Right forelimb (tissue), 1 donor: Measurements from ENCODE around the gene STXBP1.
"Not testable (repeated sequence)": the region's sequence is repeated elsewhere in the genome, so short reads cannot be mapped to it uniquely, and the experiment has no call there.

Experiments used
- DNase-seq: peaks from one replicate; pipeline ENCODE4 v3.0.0-alpha.2; 2018

STXBP1 gene

DNA sequence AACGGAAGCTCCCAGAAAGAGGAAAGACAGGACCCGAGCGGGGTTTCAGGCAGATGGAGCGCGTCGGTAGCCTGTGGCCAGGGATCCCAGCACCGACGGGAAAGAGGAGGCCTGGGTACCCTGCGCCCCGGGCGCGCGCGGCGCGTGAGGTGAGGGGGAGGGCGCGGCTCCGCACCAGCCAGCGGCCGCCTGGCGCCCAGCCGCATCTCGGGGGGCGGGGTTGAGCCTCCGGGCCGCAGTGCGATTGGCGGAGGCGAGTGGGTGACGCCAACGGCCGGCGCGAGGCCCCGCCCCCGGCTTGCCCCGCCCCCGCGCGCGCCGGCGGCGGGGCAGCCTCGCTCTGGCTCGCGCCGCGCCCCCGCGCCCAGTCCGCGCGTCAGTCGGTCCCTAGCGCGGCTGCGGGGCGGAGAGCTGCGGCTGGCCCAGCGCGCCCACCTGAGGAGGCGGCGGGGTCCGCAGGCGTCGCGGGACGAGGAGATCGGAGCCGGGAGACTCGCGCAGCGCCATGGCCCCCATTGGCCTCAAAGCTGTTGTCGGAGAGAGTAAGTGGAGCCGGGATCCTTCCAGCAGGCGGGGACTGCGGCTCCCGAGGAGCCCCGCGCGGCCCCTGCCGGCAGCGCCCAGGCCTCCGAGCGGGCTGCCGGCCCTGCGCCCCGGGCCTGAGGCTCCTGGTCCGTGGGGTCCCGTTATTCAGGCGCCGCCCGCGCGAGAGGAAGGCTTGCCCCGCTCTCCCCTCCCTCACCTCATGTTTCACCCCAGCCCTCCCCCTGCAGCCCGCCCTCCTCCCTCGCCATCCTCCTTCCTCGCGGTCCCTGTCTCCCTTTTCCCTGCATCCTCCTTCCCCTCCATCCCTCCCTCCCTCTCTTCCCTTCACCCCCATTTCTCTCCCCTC, at the start of gene STXBP1:
STXBP1 (plus strand) TSS at position 379 of the 892 bp plus-strand sequence; CDS start at position 506, 127 bp downstream.
- peak; percentile 94 for DNase-seq

DNA sequence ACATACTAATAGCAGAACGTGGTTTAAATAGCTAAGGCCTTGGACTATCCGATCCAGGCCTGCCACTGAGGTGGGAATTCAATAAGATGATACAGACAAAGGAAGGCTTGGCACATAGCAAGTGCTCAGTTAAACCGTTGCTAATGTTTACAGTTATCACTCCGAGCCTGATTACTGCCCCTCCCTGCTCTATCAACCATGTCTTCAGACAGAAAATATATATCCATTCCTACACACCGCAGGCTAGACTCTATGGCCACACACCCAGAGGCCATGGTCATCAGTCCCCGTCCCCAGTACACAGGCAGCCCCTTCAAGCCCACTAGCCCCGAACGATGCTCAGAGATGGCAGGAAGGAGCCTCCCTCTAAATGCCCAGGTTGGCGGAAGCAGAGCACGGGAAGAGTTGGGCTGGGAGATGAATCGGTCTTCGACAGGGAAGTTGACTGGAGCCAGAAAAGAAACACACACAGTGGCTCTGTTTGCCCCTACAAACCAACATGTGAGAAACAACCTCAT, 49.7 kb upstream of the STXBP1 start:
- DNase-seq: no peak

DNA sequence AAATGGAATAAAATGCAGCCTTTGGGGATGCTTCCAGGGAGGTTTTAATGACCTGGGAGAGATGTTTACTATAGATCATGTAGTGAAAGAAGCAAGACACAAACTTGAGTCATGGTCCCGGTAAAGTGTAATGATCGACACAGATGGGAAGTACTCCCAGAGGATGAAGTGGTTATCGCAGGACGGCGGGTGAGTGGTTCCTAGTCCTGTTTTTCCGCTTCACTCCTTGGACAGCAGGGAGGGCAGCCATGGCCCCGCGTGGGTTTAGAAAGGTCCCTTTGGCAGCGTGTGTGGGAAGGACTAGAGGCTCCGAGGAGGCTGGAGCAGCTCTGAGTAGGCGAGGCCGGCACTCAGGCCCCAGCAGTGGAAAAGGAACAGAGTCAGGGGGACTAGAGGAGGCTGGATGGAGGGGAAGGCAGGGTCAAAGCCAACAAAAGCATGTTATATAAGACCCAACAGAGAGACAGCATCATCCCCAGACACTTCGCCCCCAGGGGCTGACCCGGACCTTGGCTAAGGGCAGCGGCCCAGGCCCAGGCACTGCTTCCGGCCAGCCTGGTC, 49.2 kb upstream of the STXBP1 start:
- DNase-seq: no peak

DNA sequence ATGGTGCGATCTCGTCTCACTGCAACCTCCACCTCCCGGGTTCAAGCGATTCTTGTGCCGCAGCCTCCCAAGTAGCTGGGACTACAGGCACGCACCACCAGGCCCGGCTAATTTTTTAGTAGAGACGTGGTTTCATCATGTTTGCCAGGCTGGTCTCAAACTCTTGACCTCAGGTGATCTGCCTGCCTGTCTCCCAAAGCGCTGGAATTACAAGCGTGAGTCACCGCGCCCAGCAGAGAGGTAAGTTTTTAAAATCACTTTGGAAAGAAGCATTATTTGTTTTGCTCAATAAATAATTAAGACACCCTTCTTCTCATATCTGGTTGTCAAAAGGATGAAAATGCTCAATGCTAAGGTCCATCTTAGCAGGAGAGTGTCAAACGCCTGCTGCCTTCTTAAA, 48.5 kb upstream of the STXBP1 start:
- DNase-seq: no peak

DNA sequence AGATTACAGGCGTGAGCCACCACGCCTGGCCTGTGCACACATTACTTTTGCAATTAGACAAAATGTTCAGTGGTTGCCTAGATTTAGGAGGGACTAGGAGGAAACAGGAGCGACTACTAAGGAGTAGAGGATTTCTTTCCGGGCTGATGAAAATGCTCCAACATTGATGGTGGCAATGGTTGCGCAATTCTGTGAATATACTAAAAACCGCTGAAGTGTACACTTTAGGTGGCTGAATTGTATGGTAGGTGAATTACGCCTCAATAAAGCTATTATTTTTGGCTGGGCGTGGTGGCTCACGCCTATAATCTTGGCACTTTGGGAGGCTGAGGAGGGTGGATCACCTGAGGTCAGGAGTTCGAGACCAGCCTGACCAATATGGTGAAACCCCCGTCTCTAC, 46.8 kb upstream of the STXBP1 start:
- no peak for DNase-seq

DNA sequence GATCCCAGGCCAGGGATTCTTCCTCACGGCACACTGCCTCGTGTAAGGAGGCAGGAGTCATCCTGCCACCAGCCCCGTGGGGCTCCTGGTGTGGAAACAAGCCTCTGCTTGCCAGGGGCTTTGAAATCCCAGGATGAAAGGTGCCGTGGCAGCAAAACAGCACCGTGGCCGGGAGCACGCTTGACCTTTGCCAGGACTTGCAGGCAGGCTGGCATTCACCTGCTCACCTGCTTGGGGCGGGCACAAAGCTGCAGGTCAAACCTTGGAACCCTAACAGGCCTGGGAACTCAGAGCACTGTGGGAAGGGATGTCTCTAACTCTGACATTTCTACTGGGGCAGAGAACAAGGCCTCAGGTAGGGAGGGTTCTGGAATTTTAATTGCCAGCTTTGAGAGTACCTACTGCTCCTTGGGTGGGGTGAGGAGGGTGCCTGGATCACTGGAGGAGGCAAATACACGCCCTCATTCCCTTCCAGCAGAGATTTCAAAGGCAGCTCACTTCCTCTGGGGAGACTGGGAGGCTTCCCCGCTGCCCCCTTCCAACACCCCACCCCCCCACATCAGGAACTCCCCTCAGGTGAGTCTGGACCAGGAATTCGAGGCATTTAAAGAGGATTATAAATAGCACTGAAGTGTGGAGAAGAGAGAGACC, 45.6 kb upstream of the STXBP1 start:
- DNase-seq: no peak

DNA sequence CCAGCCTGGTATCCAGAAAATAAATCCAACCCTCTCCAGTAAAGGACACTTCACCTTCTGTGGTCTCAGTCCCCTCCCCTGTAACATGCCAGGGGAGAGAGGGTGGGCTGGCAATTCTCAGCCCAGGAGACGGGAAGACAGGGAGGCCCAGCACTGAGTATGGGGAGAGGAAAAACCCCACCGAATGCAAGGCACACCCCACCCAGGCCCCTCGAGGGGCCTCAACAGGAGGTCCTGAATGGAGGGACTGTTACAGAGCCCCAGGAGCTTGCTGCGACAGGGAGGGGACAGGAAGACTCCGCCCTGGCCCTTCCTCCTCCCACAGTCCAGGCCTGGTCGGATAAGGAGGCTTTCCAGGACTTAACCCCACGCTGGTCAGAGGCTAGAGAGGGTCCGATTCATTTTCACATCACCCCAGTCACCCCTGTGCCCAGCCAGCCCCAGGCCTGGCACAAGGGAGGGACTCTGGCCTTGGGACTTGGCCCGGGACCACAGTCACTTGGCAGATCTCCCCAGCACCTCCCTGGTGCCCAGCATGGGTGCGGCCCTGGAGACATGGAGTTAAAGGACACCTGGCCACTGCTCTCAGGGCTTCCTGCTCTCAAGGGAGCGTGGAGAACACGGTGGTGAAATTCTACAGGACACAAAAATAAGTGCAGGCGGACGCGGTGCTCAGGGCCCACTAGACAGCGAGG, 44.9 kb upstream of the STXBP1 start:
- peak; percentile 66 for DNase-seq

DNA sequence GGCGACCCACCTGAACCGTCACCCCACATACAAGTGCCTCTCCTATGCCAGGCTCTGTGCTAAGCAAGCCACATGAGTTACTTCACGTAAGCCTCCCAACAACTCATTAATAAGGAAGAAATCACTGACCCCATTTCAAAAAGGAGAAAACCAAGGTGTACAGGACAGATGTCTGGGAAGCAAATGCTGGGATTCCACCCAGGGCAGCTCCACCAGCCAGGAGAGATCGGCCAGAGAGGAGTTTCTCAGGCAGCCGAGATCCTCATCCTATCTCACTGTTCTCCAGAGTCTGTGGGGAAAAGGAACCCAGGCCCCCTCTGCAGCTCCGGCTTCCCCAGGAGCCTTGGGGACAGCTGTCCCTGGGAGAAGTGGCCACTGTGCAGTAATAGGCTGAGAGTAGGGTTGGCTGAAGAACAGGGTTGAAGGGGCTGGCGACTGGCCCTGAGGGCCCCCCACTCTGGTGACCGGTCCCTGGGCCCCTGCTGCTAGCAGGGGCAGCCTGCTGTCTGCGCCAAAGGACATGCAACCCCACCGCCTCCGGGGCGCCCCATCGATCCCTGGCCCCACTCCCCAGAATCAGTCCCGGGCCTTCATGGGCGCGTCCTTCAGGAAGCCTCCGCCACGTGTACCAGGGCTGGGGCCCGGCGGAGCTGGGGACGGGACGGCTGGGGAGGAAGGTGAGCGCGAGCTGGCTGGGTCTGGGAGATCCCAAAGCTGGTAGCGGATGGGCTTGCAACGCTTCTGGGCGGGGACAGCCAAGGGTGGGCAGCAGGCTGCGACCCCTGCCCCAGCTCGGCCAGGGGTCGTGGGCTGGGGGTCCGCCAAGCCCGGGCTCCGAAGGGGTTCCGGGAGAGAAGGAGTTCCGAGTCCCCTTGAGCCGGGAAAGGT, 44.1 kb upstream of the STXBP1 start:
- peak; percentile 56 for DNase-seq

DNA sequence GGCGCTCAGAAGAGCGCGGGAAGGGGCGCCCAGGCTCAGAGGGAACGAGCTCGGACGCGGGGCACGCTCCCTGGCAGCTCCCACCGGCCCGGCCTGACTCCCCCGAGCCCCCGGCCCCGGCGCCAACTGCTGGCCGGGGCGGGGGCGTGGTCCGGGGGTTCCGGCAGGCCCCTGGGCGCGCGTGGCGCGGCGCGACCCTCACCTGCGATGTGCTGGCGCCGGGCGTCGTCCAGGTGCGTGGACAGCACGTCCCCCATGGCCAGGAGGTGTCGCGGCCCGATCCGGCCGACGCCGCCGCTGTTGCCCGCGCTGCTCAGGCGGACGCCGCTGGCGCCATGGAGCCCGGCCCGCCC, 43.5 kb upstream of the STXBP1 start:
- no peak for DNase-seq

DNA sequence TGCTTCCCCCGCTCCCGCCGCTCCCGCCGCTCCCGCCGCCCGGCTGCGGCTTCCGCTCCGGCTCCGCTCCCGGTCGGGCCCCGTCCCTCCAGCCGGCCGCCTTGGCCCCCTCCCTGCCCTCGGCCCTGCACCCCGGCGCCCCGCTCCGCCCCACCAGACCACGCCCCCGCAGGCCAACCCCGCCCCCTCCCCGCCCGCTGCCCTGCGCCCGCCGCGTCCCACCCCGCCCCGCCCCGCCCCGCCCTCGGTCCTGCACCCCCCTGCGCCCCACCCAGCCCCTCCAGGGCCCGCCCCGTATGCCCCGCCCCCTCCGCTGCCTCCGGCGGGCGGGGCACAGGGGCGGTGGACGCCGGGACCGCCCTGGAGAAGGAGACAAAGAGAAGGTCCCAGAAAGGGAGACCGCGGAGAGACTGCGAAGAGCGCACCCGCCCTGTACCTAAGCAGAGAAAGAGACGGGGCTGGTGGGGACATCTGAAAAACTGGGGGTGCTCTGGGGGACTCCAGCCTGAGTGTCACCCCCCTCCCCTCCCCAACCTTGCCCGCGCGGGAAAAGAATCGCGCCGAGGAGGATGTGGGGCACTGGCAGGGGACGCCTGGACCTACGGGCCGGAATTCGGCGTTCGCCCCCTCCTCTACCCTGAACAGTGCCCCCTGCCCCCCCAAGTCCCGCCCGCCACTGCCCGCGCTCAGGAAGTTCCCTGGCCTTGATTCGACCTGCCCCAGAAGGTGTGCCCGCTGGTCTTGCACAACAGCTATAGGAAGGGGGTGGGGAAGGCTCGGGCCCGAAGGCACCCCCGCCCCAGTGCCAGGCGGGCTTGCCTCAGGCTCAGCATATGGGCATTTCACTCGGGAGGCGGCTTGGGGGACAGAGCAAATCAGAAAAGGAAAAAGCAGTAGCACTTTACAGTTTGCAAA, 42.8 kb upstream of the STXBP1 start:
- DNase-seq: peak; percentile 93

DNA sequence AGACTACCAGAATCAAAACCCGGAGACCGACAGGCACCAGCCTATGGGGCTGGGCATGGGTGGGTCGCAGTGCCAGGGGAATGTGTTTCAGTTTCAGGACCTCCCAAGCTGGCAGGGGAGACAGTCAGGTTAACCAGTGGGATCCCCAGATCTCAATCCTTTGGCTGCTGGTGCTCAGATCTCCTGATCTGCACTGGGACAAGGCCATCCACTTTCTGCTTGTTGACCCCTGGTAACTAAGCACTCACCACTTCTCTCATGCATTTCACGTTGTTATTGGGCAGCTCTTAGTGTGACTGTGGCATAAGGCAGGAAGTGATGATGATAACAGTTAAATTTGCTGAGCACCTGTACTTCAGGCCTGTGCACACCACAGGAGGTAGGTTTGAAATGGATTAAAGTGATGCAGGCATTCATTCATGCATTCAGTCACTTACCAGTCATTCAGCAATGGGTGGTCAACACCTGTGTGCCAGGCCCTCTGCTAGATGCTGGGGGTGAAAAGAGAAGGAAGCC, 42.1 kb upstream of the STXBP1 start:
- DNase-seq: no peak

DNA sequence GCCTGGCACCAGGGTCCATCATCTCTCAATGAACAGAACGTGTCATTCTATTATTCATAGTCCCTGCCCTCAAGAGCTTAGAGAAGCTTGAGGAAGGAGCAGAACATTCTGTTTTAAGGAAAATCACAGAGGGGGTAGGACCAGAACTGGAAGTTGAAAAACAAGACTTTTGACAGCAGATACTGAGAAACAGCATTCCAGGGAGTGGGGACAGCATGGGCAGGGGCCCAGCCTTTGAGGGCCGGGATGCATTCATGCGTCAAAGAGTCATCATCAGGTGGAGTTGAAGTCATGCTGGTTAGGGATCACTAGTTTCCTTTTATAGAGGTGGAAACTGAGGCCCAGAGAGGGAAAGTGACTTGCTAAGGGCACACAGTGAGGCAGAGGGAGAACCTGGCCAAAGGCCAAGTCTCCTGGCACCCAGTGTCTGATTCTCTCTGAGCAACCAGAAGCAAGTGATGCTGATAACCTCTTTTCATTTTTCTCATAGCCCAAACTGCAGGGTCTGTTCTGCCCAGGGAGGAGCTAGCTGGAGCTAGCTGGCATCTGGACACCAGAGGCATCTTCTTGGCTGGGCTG, 41.5 kb upstream of the STXBP1 start:
- DNase-seq: no peak

DNA sequence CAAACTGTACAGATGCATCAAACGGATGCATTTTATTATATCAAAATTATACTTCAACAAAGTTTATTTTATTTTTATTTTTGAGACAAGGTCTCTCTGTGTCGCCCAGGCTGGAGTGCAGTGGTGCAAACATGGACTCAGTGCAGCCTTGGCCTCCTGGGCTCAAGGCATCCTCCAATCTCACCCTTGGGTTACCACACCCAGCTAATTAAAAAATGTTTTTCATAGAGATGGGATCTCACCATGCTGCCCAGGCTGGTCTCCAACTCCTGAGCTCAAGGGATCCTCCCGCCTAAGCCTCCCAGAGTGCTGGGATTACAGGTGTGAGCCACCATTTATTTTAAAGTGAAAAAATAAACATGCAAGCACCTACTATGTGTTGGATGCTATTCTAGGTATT, 40.1 kb upstream of the STXBP1 start:
- no peak for DNase-seq

DNA sequence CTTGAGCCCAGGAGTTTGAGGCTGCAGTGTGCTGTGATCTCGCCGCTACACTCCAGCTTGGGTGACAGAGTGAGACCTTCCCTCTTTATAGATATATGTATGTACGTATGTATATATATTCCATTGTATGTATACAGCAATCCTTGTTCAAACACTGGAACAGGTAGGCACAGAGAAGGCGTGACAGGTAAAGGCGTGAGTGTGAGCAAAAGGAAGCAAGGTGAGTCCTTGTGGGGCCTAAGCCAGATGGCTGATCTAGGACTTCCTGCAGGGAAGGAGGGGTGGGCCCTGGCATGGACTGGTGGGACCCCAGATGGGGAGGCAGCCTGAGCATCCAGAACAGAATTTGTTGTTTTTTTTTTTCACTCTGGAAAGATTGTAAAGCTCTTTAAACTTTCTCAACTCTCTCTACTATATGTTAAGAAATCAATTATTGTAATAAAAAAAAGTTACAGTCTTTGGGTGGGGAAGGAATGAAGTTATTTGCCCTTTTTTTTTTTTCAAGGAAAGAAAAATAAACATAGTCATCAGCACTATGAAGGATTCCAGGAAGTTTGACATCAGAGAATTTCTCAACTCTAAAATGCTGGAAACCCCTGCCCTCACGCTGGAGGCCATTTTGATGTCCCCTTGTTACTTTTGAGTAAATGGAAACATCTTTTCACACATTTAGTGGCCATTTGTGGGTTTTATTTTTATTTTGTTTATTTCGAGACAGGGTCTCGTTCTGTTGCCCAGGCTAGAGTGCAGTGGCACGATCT, 38.9 kb upstream of the STXBP1 start:
- DNase-seq: no peak

DNA sequence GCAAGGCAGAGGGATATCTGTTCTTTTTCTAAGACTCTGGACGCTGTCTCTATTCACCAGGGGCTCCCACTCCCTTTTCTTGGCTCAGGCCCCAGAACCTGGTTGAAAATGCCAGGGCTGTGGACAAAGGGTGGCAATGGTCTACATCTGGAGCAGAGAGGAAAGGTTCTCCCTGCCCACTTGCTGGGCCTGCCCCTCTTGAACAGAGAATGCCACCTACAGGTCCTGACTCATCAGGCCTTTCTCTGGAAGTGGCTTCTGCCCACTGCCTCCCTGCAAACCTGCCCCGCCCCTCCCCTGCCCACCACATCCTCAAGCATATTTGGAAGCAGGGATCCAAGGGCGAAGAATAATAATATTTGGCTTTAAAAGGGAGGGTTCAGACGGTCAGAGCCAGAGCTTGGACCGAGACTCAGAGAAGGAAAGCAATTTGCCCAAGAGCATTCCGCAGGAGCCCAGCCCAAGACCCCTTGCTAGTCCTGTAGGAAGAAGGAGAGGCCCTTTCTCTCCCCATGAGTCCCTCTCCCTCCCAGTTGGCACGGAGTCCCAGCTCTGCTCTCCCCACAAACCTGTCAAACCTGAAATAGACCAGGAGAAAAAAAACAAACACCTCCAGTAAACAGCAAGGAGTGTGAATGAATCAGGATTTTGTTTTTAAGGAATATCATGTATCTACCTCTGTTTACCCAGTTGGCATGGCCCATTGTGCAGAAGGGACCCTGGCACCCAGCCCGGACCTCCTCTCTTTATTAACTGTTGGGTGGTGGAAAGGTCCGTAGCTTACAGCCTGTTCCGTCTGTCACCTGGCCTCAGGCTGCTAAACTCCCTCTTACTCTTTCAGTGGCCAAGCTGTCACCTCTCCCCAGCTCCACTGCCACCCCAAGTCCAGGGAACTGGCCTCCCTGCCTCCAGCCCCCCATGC, 37.7 kb upstream of the STXBP1 start:
- no peak for DNase-seq

DNA sequence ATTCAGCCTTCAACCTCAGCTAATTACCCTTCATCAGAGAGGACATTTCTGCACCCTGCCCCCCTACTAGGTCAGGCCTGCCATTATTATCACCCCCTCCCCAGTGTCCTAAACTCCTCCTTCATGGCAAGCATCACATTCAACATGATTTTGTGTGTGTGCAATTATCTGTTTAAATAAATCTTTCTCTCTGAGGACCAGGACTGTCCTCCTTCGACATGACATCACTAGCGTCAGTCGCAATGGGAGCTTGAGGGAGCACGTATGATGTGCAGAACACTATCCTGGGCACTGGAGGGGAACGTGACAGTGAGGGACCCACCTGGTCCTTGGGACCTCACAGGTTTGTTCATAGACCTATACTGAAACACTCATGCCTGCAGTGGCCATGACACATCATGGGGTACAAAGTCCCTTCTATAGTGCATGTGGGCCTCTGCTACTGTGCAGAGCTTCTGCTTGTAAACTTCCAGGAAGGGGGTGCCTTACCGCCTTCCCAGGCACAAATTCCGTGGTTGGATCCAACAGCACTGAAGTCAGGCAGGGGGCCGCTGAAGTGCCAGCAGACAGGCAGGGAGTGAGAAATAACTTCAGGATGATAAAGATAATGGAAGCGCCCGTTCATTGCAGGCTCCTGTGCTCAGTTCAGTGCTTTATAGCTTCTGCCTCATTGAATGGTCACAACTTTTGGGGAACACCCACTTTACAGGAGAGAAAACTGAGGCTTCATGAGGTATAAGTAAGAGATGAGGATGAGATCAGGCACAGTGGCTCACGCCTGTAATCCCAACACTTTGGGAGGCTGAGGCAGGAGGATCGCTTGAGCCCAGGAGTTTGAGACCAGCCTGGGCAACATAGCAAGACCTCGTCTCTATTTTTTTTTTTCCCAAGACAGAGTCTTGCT, 36.0 kb upstream of the STXBP1 start:
- DNase-seq: no peak

DNA sequence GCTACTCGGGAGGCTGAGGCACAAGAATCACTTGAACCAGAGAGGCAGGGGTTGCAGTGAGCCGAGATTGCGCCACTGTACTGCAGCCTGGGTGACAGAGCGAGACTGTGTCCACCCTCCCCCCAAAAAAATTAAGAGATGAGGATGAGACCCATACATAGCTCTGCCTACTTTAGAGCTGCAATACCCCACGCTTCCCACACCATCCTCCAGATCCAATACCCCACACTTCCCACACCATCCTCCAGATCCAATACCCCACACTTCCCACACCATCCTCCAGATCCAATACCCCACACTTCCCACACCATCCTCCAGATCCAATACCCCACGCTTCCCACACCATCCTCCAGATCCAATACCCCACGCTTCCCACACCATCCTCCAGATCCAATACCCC, 34.9 kb upstream of the STXBP1 start:
- DNase-seq: not testable (repeated sequence)

DNA sequence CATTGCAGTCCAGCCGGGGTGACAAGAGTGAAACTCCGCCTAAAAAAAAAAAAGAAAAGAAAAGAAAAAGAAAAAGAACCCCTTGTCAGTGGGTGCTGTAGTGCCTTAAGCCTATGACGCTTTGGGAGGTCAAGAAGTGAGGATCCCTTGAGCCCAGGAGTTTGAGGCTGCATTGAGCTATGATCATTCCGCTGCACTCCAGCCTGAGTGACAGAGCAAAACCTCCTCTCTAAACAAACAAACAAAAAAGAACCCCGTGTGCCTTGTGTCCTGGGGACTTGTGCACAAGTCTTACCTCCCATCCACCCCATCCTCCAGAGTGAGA, 33.5 kb upstream of the STXBP1 start:
- DNase-seq: no peak
